ENCODE results near the gene SNAI3. TPM values are rescaled to one million over a fixed set of nuclear protein-coding genes. Genes with fewer than 3 reads are reported as not detected.

SNAI3 gene
- total RNA-seq, 1 experiment from 2014 or later = 2.2 TPM

DNA sequence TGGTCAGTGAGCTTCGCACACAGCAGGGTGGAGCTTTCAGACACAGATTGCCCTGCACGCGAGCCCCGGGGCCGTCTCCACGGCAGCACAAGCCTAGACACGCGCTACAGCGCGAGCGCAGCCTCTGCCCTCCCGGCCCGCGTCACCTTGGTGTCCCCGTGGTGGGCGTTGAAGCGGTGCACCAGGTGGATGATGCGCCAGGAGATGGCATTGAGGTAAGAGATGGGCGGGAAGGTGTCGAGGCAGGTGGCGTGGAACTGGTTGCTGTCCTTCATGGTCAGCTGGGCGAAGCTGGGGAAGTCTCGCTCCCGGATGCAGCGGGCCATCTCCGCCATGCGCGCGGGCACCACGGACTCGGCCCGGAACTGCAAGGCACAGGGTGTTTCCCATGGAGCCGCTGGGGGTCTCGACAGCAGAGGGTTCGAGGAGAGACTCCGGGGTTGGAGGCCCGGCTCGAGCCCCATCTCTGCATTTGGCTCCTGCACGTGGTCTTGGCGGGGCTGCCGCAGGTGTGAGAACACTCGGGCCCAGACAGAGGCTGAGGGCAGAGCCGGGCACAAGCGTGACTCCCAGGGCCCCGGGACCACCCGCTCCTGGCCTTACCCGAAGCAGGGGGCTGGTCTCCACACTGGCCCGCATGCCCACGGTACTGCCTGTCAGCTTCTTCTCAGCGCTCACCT, 31.1 kb downstream of the SNAI3 start:
- Histone ChIP-seq H3K9ac (ENCODE audit: low read length) (no peak overlapping the region), H4K20me1 (ENCODE audit: insufficient read depth) (no peaks in the 10 kb centered on the region), H3K4me2 (ENCODE audit: low read length) (no peak overlapping the region), H2AFZ (ENCODE audit: low read depth, low read length, poor library complexity, severe bottlenecking) (no peak overlapping the region), H3K4me1 (ENCODE audit: control insufficient read depth in 1 of 2, insufficient read depth in 2 of 2, low read length in 2 of 2) (peaks cover 13 to 16% of the 10 kb centered on the region in 2 experiments), H3K9me2 (ENCODE audit: insufficient read depth) (no peaks in the 10 kb centered on the region), H3K9me3 (ENCODE audit: control insufficient read depth in 1 of 2, insufficient read depth in 1 of 2, low read depth in 1 of 2, low read length in 2 of 2) (no peaks in the 10 kb centered on the region), H3K79me2 (ENCODE audit: insufficient read depth, low read length) (peaks cover 16% of the 10 kb centered on the region), H3K4me3 (replicated peaks in 1 of 2; ENCODE audit: low read depth in 1 of 2, low read length in 2 of 2) (no peak overlapping the region), H3K27ac (ENCODE audit: low read depth, low read length) (no peak overlapping the region), H3K36me3 (ENCODE audit: control insufficient read depth in 1 of 2, insufficient read depth in 2 of 2, low read length in 2 of 2) (peaks cover 4 to 6% of the 10 kb centered on the region in 2 experiments; a peak in 2 of 4 replicates), H3K27me3 (ENCODE audit: insufficient read depth, low read length) (no peaks in the 10 kb centered on the region)
- ChIA-PET RAD21 (ENCODE audit: low non-redundant PET in 1 of 2, low total read pairs in 2 of 2, uncharacterized antibody in 2 of 2, unreplicated experiment in 2 of 2) (no interaction called here), CTCF (no interaction called here), POLR2A (no interaction called here)
- ATAC-seq = no peak
- TF ChIP-seq POLR2A (IDR thresholded peaks at IDR 0.05; ENCODE audit: borderline replicate concordance, extremely low read depth, insufficient read depth, insufficient read length) (no peak), JUND (IDR thresholded peaks at IDR 0.05) (no peak), CBX3 (IDR thresholded peaks at IDR 0.05; ENCODE audit: low read depth) (no peak), CEBPB (IDR thresholded peaks at IDR 0.05; ENCODE audit: low read depth) (no peak), ELF1 (IDR thresholded peaks at IDR 0.05; ENCODE audit: borderline replicate concordance, low read depth) (no peak), ZFX (IDR thresholded peaks at IDR 0.05) (no peak), EZH2 (IDR thresholded peaks at IDR 0.05) (no peak)
- BruUV-seq (replicated peaks) = no TSS peak
- no peak for DNase-seq (ENCODE audit: low read depth, low spot score)
- intact Hi-C loops (cut with micrococcal nuclease) = no loop called here

DNA sequence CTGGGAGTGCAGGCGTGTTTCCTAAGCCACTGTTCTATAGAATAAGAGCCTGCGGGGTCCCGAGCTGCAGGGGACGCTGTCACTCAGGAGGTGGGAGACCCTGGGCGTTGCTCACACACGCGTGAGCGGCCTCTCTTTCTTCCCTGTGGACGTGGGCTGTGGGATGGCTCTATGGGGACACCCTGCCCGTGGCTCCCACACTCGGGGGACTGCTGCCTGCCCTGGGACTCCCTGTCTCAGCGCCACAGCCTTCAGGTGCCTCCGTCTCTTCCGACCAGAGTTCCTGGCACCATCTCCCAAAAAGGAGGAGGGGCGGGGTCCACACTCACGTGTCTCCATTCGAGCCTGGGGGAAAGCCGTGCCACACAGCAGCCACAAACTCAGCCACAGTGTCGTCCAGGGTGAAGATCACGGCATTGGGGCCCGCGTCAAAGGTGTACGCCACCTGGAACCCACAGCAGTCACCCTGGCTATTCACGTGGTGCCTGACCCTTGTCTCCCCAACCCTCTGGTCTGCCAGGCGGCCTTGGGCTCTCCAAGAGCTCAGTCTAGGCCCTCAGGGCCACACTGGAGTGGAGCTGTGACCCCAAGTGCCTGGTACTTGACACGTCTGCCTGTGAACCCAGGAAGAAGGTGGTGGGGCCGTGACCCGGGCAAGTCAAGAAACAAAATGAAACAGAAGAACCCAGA, 31.8 kb downstream of the SNAI3 start:
- H3K79me2 ChIP-seq (ENCODE audit: insufficient read depth, low read length) = peaks cover 18% of the 10 kb centered on the region
- H2AFZ ChIP-seq (ENCODE audit: low read depth, low read length, poor library complexity, severe bottlenecking) = no peak overlapping the region
- H3K27me3 ChIP-seq (ENCODE audit: insufficient read depth, low read length) = no peaks in the 10 kb centered on the region
- ChIA-PET CTCF (no interaction called here), RAD21 (ENCODE audit: low non-redundant PET in 1 of 2, low total read pairs in 2 of 2, uncharacterized antibody in 2 of 2, unreplicated experiment in 2 of 2) (no interaction called here), POLR2A (no interaction called here)
- H3K4me1 ChIP-seq (ENCODE audit: control insufficient read depth in 1 of 2, insufficient read depth in 2 of 2, low read length in 2 of 2) = peaks cover 14 to 23% of the 10 kb centered on the region in 2 experiments
- H3K9me3 ChIP-seq (ENCODE audit: control insufficient read depth in 1 of 2, insufficient read depth in 1 of 2, low read depth in 1 of 2, low read length in 2 of 2) = no peaks in the 10 kb centered on the region
- peaks cover 6 to 11% of the 10 kb centered on the region in 2 experiments; a peak in 2 of 4 replicates for H3K36me3 ChIP-seq (ENCODE audit: control insufficient read depth in 1 of 2, insufficient read depth in 2 of 2, low read length in 2 of 2)
- DNase-seq (ENCODE audit: low read depth, low spot score) (no peak), ATAC-seq (no peak)
- intact Hi-C loops (cut with micrococcal nuclease) = loop anchor here (5.0 kb wide), 1 partner anchor 202 kb away; the partner anchor contains the start of gene ZFPM1
- H3K9ac ChIP-seq (ENCODE audit: low read length) = no peak overlapping the region
- H4K20me1 ChIP-seq (ENCODE audit: insufficient read depth) = no peaks in the 10 kb centered on the region
- H3K27ac ChIP-seq (ENCODE audit: low read depth, low read length) = no peak overlapping the region
- H3K4me3 ChIP-seq (replicated peaks in 1 of 2; ENCODE audit: low read depth in 1 of 2, low read length in 2 of 2) = no peak overlapping the region
- H3K9me2 ChIP-seq (ENCODE audit: insufficient read depth) = no peaks in the 10 kb centered on the region
- H3K4me2 ChIP-seq (ENCODE audit: low read length) = no peak overlapping the region
- no TSS peak for BruUV-seq (replicated peaks)
- TF ChIP-seq TCF7L2 (IDR thresholded peaks at IDR 0.05; ENCODE audit: borderline replicate concordance, extremely low read depth, insufficient read depth, insufficient read length) = no peak
- no peak for TF ChIP-seq ZNF274 (IDR thresholded peaks at IDR 0.05; ENCODE audit: low read depth, low read length)
- no peak for TF ChIP-seq YY1 (IDR thresholded peaks at IDR 0.05; ENCODE audit: extremely low read depth, insufficient replicate concordance, low read depth, low read length)
- TF ChIP-seq, protein P1, sequence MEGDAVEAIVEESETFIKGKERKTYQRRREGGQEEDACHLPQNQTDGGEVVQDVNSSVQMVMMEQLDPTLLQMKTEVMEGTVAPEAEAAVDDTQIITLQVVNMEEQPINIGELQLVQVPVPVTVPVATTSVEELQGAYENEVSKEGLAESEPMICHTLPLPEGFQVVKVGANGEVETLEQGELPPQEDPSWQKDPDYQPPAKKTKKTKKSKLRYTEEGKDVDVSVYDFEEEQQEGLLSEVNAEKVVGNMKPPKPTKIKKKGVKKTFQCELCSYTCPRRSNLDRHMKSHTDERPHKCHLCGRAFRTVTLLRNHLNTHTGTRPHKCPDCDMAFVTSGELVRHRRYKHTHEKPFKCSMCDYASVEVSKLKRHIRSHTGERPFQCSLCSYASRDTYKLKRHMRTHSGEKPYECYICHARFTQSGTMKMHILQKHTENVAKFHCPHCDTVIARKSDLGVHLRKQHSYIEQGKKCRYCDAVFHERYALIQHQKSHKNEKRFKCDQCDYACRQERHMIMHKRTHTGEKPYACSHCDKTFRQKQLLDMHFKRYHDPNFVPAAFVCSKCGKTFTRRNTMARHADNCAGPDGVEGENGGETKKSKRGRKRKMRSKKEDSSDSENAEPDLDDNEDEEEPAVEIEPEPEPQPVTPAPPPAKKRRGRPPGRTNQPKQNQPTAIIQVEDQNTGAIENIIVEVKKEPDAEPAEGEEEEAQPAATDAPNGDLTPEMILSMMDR (IDR thresholded peaks at IDR 0.05 in 2 of 3, conservative IDR thresholded peaks at IDR 0.05 in 1 of 3; ENCODE audit: borderline replicate concordance in 1 of 3, insufficient read depth in 1 of 3, low read depth in 2 of 3, low read length in 2 of 3) = no peak
- TF ChIP-seq, protein P2, sequence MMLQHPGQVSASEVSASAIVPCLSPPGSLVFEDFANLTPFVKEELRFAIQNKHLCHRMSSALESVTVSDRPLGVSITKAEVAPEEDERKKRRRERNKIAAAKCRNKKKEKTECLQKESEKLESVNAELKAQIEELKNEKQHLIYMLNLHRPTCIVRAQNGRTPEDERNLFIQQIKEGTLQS (IDR thresholded peaks at IDR 0.05) = no peak
- no peak for TF ChIP-seq POLR2AphosphoS5 (IDR thresholded peaks at IDR 0.05; ENCODE audit: low read depth, low read length)
- no peak for TF ChIP-seq CBX3 (IDR thresholded peaks at IDR 0.05; ENCODE audit: low read depth)
- TF ChIP-seq SIN3A (IDR thresholded peaks at IDR 0.05; ENCODE audit: low read depth) = no peak
- no peak for TF ChIP-seq SRF (IDR thresholded peaks at IDR 0.05; ENCODE audit: low read depth)
- TF ChIP-seq EZH2phosphoT487 (IDR thresholded peaks at IDR 0.05; ENCODE audit: borderline replicate concordance) = no peak
- no peak for TF ChIP-seq JUND (IDR thresholded peaks at IDR 0.05)
- TF ChIP-seq EGR1 (IDR thresholded peaks at IDR 0.05; ENCODE audit: low read depth) = no peak
- no peak for TF ChIP-seq EZH2 (IDR thresholded peaks at IDR 0.05)
- TF ChIP-seq, protein P3, sequence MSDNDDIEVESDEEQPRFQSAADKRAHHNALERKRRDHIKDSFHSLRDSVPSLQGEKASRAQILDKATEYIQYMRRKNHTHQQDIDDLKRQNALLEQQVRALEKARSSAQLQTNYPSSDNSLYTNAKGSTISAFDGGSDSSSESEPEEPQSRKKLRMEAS (IDR thresholded peaks at IDR 0.05) = no peak
- no peak for TF ChIP-seq SP1 (IDR thresholded peaks at IDR 0.05; ENCODE audit: low read depth)
